ENCODE results near the gene GXYLT2.

- TF ChIP-seq CTCF (IDR thresholded peaks at IDR 0.05) (no peak), EZH2 (IDR thresholded peaks at IDR 0.05; ENCODE audit: borderline replicate concordance, insufficient read depth, low read depth, low read length, poor library complexity, severe bottlenecking) (no peak)
Measured at GRCh38 chr3:72993391-72993790, 105.5 kb downstream of the GXYLT2 start.

Measured in B cell (primary cell).